Measurements from ENCODE around the gene PKDREJ.

DNA sequence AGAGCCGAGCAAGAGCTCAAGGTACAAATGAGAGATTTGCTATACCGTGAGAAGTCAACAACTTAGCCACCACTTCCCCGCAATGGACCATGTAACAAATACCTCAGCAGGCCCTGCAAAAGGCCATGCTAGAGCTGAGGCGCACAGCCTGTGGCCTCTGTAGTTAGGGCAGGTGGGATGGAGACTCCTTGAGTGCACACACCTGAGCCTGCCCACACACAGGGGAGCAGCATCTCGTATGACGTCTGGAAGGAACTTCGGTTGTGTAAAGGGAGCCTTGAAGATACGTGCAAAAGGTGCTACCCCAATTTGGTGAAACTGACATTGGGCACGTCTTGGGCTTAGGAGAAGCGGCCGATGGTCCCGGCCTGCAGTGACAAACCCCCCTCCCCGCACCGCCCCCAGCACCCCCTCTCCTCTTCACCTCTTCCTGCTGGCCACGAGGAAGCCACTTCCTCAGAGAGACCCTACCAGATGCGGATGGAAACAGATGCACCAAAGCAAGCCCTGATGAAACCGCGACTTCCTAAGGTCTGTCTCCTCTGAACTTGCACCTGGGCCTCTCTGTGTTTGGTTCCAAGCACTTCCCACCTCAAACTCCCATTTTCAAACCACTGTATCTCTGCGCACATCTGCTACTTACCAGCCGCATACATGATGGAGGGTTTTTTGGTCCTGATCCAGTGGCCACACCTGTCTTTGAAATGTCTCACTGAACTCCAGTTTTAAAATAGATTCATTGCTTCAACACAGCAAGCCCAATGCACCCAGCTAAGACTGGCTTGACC lies 23.7 kb downstream of the PKDREJ start:
- no peak for TF ChIP-seq EZH2 (IDR thresholded peaks at IDR 0.05; ENCODE audit: low read depth)
- TF ChIP-seq, protein P1, sequence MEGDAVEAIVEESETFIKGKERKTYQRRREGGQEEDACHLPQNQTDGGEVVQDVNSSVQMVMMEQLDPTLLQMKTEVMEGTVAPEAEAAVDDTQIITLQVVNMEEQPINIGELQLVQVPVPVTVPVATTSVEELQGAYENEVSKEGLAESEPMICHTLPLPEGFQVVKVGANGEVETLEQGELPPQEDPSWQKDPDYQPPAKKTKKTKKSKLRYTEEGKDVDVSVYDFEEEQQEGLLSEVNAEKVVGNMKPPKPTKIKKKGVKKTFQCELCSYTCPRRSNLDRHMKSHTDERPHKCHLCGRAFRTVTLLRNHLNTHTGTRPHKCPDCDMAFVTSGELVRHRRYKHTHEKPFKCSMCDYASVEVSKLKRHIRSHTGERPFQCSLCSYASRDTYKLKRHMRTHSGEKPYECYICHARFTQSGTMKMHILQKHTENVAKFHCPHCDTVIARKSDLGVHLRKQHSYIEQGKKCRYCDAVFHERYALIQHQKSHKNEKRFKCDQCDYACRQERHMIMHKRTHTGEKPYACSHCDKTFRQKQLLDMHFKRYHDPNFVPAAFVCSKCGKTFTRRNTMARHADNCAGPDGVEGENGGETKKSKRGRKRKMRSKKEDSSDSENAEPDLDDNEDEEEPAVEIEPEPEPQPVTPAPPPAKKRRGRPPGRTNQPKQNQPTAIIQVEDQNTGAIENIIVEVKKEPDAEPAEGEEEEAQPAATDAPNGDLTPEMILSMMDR (conservative IDR thresholded peaks at IDR 0.05), result no peak
